GM18505 (cell line): Measurements from ENCODE around the gene HES4.

Source experiments
- ATAC-seq: cut with Tn5 transposase; IDR thresholded peaks from one replicate; pipeline ENCODE4 v1.9.1; 2021; ENCODE audit not compliant: unreplicated experiment
- POLR2A ChIP-seq: IDR thresholded peaks from 4 replicates; pipeline ENCODE4 v1.6.1; 2011; ENCODE audit warnings: borderline replicate concordance; ENCODE audit not compliant: insufficient read depth, insufficient read length; ENCODE audit errors: extremely low read depth

Gene HES4

DNA sequence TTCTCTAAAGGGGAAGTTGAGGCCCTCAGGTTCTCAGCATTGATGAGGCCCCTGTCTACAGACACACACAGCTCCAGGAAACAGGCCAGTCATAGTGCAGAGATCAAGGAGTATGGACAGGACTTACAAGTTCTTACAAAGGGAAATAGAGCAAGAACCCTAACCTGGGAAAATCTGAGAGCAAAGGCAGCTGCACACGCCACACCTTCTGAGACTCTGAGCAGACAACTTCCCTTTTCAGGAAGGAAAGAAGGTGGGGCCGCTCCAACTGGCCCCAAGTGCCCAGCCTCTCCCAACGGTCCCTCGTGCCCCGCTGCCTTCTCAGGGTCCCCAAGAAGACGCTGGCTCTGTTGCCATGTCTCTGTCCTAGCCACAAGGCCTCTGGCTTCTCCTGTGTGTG is 44.4 kb downstream of the HES4 start:
- ATAC-seq, result no peak
- TF ChIP-seq POLR2A, result no peak

DNA sequence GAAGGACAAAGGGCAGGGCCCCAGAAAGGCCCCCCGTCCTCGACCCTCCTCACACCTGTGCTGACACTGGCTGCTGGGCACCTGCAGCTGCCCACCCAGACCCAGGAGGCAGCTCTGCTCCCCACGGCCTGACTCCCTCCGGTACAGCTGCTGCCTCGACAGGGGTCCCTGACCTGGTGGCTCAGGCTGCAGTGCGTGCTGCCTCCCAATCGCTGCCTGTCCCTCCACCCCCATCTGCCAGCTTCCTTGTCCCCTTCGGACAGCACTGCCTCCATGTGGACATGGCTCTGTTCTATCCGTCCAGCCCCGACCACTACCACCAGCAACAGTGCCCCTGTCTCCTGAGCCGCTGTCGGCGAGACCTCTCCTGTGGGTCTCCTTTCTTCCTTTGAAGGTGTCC is 45.0 kb downstream of the HES4 start:
- no peak for ATAC-seq
- TF ChIP-seq POLR2A, result no peak

GRCh38 chr1:953524-954320 is 46.2 kb downstream of the HES4 start:
- no peak for TF ChIP-seq POLR2A
- no peak for ATAC-seq

DNA sequence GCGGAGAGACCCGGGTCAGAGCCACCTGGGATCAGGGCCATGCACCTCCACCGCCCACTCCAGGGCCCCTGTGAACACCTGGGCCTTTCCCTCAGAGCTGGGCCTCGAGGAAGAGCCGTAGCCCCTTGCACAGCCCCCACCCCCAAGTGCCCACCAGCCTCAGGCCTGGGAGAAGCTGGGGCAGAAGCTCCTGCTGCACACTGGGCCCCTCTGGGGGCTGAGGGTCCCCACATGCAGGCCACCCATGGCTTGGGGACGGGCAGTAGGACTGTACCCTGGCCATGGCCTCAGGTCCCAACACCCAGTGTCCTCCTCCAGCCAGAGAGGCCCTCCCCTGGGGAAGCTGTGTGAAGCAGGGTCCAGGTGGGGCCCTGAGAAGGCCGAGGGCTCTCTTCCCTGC is 47.3 kb downstream of the HES4 start:
- ATAC-seq, result no peak

GRCh38 chr1:952201-952600 is 47.7 kb downstream of the HES4 start:
- TF ChIP-seq POLR2A, result no peak
- no peak for ATAC-seq

More for the DNA sequence above, 47.3 kb downstream of the HES4 start:
- TF ChIP-seq POLR2A, result no peak

DNA sequence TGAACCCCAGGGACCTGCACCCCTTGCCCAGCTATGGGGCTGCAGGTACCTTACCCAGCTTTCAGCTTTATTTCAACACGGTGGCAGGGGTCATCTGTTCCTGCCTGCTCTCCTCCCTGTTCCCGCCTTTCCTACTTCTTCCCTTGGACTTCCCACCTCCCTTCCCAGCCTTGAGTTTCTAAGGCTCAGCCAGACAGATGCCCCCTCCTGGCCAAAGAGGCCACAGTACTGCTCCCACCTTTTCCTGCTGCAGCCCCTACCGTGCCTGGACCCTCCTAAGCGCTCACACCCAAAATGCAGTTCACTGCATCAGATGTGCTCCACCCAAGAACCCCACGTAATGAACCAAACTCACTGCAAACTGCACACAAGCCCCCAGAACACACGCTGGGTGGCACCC is 48.5 kb downstream of the HES4 start:
- TF ChIP-seq POLR2A, result no peak
- ATAC-seq, result no peak

- no peak for ATAC-seq
- no peak for TF ChIP-seq POLR2A
These were observed 49.0 kb downstream of the HES4 start for GRCh38 chr1:950881-951280.

DNA sequence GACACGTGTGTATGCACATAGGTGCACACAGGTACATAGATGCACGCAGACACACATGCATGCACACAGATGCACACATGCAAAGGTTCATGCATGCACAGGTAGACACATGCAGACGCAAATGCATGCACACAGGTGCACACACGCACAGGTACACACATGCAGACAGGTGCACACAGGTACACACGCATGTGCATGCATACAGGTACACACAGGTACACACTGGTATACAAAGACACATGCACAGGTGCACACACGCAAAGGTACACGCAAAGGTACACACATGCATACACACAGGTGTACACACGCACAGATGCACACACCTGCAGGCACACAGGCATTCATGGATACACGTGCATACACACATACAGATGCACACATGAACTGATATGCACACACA is 49.6 kb downstream of the HES4 start:
- no peak for ATAC-seq
- TF ChIP-seq POLR2A, result no peak
